Gastroesophageal sphincter (tissue), 3 donors: ENCODE measurements around the gene STX1A.

ENCODE experiments used
- CTCF ChIP-seq, 4 experiments: fragments of 200-600 bp in 2 of 4; fragments of 450-650 bp in 2 of 4; sonication (generic) in 1 of 4; IDR thresholded peaks; one replicate each; pipeline ENCODE4 v1.5.1; 2017 to 2019; ENCODE audit warnings: antibody characterized with exemption in 4 of 4, mild to moderate bottlenecking in 2 of 4, moderate library complexity in 2 of 4
- EP300 ChIP-seq: sonication (generic); formaldehyde crosslinking; IDR thresholded peaks from one replicate; pipeline ENCODE4 v1.6.1; 2017; ENCODE audit warnings: antibody characterized with exemption, mild to moderate bottlenecking
- POLR2A ChIP-seq, 2 donors: fragments of 450-650 bp; IDR thresholded peaks; one replicate each; pipeline ENCODE4 v1.6.1; 2017; ENCODE audit warnings: antibody characterized with exemption in 2 of 2, mild to moderate bottlenecking in 2 of 2, moderate library complexity in 1 of 2
- POLR2AphosphoS5 ChIP-seq: sonication (generic); formaldehyde crosslinking; IDR thresholded peaks from one replicate; pipeline ENCODE4 v1.6.1; 2017; ENCODE audit warnings: antibody characterized with exemption

DNA sequence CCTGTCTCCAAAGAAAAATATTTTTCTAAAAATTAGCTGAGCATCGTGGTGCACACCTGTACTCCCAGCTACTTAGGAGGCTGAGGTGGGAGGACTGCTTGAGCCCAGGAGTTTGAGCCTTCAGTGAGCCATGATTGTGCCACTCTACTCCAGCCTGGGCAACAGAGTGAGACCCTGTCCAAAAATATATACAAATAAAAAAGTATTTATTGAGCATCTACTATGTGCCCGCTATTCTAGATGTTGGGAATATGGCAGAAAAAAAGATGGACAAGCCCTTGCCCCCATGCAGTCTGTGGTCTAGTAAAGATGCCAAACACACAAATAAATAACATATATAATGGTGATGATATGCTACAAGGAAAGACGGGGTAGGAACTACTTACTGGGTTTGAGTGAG, 4.3 kb upstream of the STX1A start:
- TF ChIP-seq CTCF (IDR thresholded peaks at IDR 0.05) (no peak), EP300 (no peak), POLR2AphosphoS5 (no peak), POLR2A (IDR thresholded peaks at IDR 0.05) (no peak)
